ENCODE data around the gene RNF149.

The RNF149 gene

GRCh38 chr2:101230541-101231001 is 77.9 kb downstream of the RNF149 start:
- no peak for DNase-seq (ENCODE audit: low spot score)

Data from COLO829 (cell line).